IPS-NIHi11 (cell line): ENCODE data around the gene RALGDS.
"Not testable (repeated sequence)": the region's sequence is repeated elsewhere in the genome, so short reads cannot be mapped to it uniquely, and the experiment has no call there.

Experiments
- DNase-seq: peaks from one replicate; pipeline ENCODE4 v3.0.0; 2012; ENCODE audit warnings: mixed read lengths, low spot score

The RALGDS gene

DNA sequence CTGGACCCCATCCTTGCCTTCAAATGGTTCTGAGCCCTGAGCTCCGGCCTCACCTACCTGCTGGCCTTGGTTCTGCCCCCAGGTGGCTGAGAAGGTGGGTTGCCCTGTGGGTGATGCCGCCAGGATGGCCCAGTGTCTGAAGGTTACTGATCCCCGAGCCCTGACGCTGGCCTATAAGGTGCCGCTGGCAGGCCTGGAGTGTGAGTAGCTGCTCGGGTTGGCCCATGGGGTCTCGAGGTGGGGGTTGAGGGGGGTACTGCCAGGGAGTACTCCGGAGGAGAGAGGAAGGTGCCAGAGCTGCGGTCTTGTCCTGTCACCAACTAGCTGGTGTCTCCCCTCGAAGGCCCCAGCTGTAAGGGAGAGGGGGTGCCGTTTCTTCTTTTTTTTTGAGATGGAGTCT is 54.0 kb downstream of the RALGDS start:
- no peak for DNase-seq

GRCh38 chr9:133066181-133066983 is 54.7 kb downstream of the RALGDS start:
- DNase-seq = no peak

- no peak for DNase-seq
These were observed 56.0 kb downstream of the RALGDS start for GRCh38 chr9:133065070-133065388.

DNA sequence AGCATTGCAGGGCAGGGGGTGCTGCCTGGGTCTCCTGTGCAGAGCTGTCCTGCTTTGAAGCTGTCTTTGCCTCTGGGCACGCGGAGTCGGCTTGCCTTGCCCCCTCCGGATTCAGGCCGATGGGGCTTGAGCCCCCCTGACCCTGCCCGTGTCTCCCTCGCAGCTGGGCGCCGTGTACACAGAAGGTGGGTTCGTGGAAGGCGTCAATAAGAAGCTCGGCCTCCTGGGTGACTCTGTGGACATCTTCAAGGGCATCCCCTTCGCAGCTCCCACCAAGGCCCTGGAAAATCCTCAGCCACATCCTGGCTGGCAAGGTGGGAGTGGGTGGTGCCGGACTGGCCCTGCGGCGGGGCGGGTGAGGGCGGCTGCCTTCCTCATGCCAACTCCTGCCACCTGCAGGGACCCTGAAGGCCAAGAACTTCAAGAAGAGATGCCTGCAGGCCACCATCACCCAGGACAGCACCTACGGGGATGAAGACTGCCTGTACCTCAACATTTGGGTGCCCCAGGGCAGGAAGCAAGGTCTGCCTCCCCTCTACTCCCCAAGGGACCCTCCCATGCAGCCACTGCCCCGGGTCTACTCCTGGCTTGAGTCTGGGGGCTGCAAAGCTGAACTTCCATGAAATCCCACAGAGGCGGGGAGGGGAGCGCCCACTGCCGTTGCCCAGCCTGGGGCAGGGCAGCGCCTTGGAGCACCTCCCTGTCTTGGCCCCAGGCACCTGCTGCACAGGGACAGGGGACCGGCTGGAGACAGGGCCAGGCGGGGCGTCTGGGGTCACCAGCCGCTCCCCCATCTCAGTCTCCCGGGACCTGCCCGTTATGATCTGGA is 56.6 kb downstream of the RALGDS start:
- DNase-seq = no peak

DNA sequence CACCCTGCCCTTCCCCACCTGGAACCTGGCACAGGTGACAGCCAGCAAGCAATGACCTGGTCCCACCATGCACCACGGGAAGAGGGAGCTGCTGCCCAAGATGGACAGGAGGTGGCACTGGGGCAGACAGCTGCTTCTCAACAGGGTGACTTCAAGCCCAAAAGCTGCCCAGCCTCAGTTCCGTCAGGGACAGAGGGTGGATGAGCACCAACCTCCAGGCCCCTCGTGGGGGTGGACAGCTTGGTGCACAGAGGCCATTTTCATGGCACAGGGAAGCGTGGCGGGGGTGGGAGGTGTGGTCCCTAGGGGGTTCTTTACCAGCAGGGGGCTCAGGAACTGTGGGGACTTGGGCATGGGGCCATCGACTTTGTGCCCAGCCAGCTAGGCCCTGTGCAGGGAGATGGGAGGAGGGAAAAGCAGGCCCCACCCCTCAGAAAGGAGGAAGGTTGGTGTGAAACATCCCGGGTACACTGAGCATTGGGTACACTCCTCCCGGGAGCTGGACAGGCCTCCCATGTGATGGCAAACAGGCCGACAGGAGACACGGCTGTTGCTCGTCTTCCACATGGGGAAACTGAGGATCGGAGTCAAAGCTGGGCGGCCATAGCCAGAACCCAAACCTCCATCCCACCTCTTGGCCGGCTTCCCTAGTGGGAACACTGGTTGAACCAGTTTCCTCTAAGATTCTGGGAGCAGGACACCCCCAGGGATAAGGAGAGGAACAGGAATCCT is 57.4 kb downstream of the RALGDS start:
- DNase-seq = no peak

DNA sequence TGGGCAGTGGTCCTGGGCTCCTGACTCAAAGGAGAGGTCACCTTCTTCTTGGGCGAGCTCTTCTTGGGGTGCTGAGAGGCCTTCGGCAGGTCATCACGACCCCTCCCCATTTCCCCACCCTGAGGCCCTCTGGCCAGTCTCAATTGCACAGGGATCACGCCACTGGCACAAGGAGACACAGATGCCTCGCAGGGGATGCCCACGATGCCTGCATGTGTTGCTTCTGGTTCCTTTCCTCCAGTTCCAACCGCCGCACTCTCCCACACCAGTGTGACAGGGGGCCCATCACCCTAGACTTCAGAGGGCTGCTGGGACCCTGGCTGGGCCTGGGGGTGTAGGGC is 57.9 kb downstream of the RALGDS start:
- DNase-seq = no peak

DNA sequence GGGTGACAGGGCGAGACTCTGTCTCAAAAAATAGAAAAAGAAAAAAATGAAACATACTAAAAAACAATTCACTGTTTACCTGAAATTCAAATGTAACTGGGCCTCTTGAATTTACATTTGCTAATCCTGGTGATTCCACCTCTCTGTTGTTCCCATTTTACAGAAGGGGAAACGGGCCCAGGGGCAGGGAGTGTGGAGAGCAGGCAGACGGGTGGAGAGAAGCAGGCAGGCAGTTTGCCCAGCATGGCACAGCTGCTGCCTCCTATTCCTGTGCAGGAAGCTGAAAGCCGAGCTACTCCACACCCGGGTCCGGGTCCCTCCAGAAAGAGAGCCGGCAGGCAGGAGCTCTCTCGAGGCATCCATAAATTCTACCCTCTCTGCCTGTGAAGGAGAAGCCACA is 58.5 kb downstream of the RALGDS start:
- DNase-seq = not testable (repeated sequence)

- not testable (repeated sequence) for DNase-seq
These were observed 59.3 kb downstream of the RALGDS start, which contains the start of gene CEL for GRCh38 chr9:133061764-133062145. Gene CEL (plus strand): TSS chr9:133061981. CDS start chr9:133062003, 22 bp downstream.

DNA sequence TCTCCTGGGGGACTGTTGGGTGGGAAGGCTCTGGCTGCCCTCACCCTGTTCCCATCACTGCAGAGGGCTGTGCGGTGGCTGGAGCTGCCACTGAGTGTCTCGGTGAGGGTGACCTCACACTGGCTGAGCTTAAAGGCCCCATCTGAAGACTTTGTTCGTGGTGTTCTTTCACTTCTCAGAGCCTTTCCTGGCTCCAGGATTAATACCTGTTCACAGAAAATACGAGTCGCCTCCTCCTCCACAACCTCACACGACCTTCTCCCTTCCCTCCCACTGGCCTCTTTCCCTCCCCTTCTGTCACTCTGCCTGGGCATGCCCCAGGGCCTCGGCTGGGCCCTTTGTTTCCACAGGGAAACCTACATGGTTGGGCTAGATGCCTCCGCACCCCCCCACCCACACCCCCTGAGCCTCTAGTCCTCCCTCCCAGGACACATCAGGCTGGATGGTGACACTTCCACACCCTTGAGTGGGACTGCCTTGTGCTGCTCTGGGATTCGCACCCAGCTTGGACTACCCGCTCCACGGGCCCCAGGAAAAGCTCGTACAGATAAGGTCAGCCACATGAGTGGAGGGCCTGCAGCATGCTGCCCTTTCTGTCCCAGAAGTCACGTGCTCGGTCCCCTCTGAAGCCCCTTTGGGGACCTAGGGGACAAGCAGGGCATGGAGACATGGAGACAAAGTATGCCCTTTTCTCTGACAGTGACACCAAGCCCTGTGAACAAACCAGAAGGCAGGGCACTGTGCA is 59.8 kb downstream of the RALGDS start:
- not testable (repeated sequence) for DNase-seq

- no peak for DNase-seq
These were observed 60.6 kb downstream of the RALGDS start for GRCh38 chr9:133060417-133060841.

DNA sequence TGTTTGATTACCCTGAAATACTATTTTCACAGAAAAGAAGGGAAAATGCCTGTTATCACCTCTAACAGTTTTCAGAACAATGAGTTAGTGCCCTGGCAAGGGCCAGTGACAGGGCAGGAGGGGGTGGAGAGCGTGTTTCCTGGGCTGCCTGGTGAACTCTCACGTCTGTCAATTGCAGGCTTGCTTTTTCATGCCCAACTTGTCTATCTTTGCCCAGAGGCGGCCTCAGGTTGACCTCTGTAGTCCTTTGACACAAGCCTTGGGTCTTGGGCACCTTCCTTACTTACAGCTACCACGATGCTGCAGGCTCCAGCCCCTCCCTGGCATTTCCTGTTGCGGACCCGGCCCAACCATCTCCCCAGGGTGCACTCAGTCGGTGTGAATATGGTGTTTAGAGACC is 61.4 kb downstream of the RALGDS start:
- no peak for DNase-seq

GRCh38 chr9:133058550-133059320 is 62.3 kb downstream of the RALGDS start:
- DNase-seq = no peak

DNA sequence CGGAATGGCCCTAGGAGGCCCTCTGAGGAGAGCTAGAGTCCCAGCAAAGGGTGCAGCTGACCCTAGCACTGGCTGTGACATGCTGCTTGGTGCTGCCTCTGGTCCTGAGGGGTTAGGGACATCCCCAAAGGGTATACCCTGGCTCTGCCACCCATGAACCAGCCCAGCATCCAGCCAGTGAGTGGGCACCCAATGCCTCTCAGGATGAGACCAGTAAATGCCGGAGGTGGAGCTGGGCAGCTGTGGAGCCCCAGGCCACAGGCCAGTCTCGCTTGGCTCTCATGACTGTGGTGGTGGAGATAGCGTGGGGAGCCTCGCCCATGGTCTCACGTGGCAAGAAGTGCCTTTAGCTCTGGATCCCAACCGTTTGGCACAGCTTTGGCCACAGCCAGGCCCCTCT is 63.0 kb downstream of the RALGDS start:
- no peak for DNase-seq

- no peak for DNase-seq
These were observed 63.5 kb downstream of the RALGDS start for GRCh38 chr9:133057553-133057952.

GRCh38 chr9:133057006-133057405 is 64.0 kb downstream of the RALGDS start:
- DNase-seq = no peak

GRCh38 chr9:133056533-133056932 is 64.5 kb downstream of the RALGDS start:
- no peak for DNase-seq

GRCh38 chr9:133055788-133056420 is 65.1 kb downstream of the RALGDS start:
- no peak for DNase-seq

GRCh38 chr9:133054966-133055365 is 66.1 kb downstream of the RALGDS start:
- no peak for DNase-seq

DNA sequence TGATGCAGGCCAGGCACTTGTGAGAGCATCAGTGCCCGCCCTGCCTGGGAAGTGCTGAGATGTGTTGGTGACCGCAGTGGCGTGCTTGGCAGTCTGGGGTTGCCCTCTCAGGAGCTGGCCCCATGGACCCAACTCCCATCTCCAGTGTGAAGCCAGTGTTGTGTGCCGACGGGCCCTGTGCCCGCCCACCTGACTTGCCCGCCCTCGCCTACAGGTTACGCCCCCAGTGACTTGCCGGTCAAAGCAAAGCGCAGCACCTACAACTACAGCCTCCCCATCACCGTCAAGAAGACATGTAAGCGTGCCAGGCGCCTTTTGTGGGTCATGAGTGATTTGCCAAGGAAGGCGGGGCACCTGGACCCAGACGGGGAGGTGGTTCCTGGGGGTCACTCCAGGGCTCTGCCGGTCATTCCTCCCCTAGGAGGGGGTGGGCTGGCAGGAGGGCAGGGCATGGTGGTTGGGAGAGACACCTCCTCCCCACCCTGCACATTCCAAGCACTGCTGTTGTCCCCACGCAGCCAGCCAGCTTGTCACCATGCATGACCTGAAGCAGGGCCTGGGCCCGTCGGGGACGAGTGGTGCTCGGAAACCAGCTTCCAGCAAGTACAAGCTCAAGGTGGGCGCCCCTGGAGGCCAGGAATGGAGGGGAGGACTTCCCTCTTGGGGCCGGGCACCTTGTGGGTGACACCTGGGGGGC is 66.7 kb downstream of the RALGDS start:
- no peak for DNase-seq

GRCh38 chr9:133051966-133052539 is 69.0 kb downstream of the RALGDS start:
- DNase-seq = no peak
